Hepatocyte (in vitro differentiated cells): ENCODE measurements around the gene STPG3.

ENCODE experiments used
- EZH2 ChIP-seq: fragments of 200-600 bp; sonication (generic); IDR thresholded peaks from 2 replicates; pipeline ENCODE4 v1.6.1; 2016; ENCODE audit warnings: antibody characterized with exemption, mild to moderate bottlenecking, borderline replicate concordance
- EZH2phosphoT487 ChIP-seq: fragments of 200-600 bp; sonication (generic); IDR thresholded peaks from one replicate; pipeline ENCODE4 v1.6.1; 2018; ENCODE audit warnings: antibody characterized with exemption, mild to moderate bottlenecking, low read depth, moderate library complexity; ENCODE audit not compliant: unreplicated experiment, severe bottlenecking
- TF ChIP-seq, protein P1 (sequence below): fragments of 200-600 bp; sonication (generic); IDR thresholded peaks from 2 replicates; pipeline ENCODE4 v1.5.1; 2016; ENCODE audit warnings: antibody characterized with exemption, mild to moderate bottlenecking; ENCODE audit not compliant: poor library complexity

DNA sequence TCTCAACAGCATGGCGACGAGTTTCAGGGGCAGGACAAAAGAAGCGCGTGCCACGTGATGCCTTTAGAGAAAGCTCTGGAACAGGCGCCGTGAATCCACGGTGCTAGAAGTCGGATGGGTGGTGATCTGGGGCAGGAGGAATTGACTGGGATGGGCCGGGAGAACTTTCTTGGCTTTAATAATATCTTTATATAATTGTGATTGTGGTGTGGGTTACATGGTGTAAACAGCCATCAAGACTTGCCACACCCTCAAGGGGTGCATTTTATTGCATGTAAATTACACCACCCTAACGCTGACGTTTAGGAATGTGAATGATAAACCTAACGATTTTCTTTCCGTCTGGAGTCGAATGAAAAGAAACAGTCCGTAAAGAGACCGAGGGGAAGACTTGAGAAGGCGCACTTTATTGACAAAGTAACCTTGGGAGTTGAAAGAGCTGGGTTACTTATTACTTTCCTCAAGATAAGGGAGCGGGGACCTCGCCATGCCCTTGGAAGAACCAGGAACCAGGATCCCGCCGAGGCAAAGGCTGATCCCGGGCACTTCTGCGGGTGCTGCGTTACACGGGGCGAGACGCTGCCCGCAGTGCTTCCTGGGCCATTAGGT, 42.5 kb downstream of the STPG3 start:
- TF ChIP-seq EZH2phosphoT487, result no peak
- TF ChIP-seq, protein P1, sequence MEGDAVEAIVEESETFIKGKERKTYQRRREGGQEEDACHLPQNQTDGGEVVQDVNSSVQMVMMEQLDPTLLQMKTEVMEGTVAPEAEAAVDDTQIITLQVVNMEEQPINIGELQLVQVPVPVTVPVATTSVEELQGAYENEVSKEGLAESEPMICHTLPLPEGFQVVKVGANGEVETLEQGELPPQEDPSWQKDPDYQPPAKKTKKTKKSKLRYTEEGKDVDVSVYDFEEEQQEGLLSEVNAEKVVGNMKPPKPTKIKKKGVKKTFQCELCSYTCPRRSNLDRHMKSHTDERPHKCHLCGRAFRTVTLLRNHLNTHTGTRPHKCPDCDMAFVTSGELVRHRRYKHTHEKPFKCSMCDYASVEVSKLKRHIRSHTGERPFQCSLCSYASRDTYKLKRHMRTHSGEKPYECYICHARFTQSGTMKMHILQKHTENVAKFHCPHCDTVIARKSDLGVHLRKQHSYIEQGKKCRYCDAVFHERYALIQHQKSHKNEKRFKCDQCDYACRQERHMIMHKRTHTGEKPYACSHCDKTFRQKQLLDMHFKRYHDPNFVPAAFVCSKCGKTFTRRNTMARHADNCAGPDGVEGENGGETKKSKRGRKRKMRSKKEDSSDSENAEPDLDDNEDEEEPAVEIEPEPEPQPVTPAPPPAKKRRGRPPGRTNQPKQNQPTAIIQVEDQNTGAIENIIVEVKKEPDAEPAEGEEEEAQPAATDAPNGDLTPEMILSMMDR, result no peak
- no peak for TF ChIP-seq EZH2
